22Rv1 (cell line): Measurements from ENCODE around the gene DMWD.

Experiments
- CTCF ChIP-seq: fragments of 450-650 bp; IDR thresholded peaks from 2 replicates; pipeline ENCODE4 v1.5.1; 2017; ENCODE audit warnings: mild to moderate bottlenecking
- ZFX ChIP-seq: fragments of 450-650 bp; IDR thresholded peaks from 2 replicates; pipeline ENCODE4 v1.6.1; 2017; ENCODE audit warnings: antibody characterized with exemption, borderline replicate concordance

- no peak for TF ChIP-seq CTCF
- no peak for TF ChIP-seq ZFX
These were observed 19.7 kb upstream of the DMWD start for GRCh38 chr19:45812297-45812696.
